Dedifferentiated amniotic fluid mesenchymal stem cell (primary cell): ENCODE results near the gene FLT3.
"Not testable (repeated sequence)": the region's sequence is repeated elsewhere in the genome, so short reads cannot be mapped to it uniquely, and the experiment has no call there.

Source experiments
- DNase-seq: peaks from one replicate; pipeline ENCODE4 v3.0.0-alpha.2; 2016; ENCODE audit errors: extremely low spot score

FLT3 gene

GRCh38 chr13:28100150-28101121, at the start of gene FLT3:
TSS of gene FLT3 (minus strand) at chr13:28100576. CDS start at chr13:28100510, 66 bp downstream.
- DNase-seq: no peak

GRCh38 chr13:28147495-28147894, 47.1 kb upstream of the FLT3 start:
- DNase-seq: no peak

- no peak for DNase-seq
Measured at GRCh38 chr13:28145049-28145448, 44.7 kb upstream of the FLT3 start.

GRCh38 chr13:28141542-28141941, 41.2 kb upstream of the FLT3 start:
- DNase-seq: not testable (repeated sequence)

- DNase-seq: no peak
Measured at GRCh38 chr13:28140433-28141125, 40.2 kb upstream of the FLT3 start.

- peak; percentile 52 for DNase-seq
Measured at GRCh38 chr13:28138756-28139470, 38.5 kb upstream of the FLT3 start.

- DNase-seq: peak; percentile 86
Measured at GRCh38 chr13:28138012-28138755, 37.8 kb upstream of the FLT3 start, which contains the start of gene PAN3. TSS of gene PAN3 (plus strand) at chr13:28138545. CDS start at chr13:28138658, 113 bp downstream.

- no peak for DNase-seq
Measured at GRCh38 chr13:28137596-28137995, 37.2 kb upstream of the FLT3 start.

- no peak for DNase-seq
Measured at GRCh38 chr13:28136916-28137315, 36.5 kb upstream of the FLT3 start.

- DNase-seq: no peak
Measured at GRCh38 chr13:28131646-28132045, 31.3 kb upstream of the FLT3 start.

GRCh38 chr13:28129911-28130693, 29.7 kb upstream of the FLT3 start:
- DNase-seq: no peak

- no peak for DNase-seq
Measured at GRCh38 chr13:28128926-28129325, 28.6 kb upstream of the FLT3 start.

GRCh38 chr13:28128030-28128429, 27.7 kb upstream of the FLT3 start:
- no peak for DNase-seq

- no peak for DNase-seq
Measured at GRCh38 chr13:28121224-28121623, 20.8 kb upstream of the FLT3 start.

GRCh38 chr13:28120317-28120716, 19.9 kb upstream of the FLT3 start:
- DNase-seq: no peak

- no peak for DNase-seq
Measured at GRCh38 chr13:28117689-28118377, 17.5 kb upstream of the FLT3 start.

GRCh38 chr13:28116736-28117135, 16.4 kb upstream of the FLT3 start:
- DNase-seq: no peak

- DNase-seq: no peak
Measured at GRCh38 chr13:28110414-28110813, 10.0 kb upstream of the FLT3 start.

- no peak for DNase-seq
Measured at GRCh38 chr13:28106976-28107375, 6.6 kb upstream of the FLT3 start.

GRCh38 chr13:28101886-28102285, 1.5 kb upstream of the FLT3 start:
- not testable (repeated sequence) for DNase-seq
